Stomach (tissue), 4 donors: ENCODE results near the gene NR1D1.

Source experiments
- CTCF ChIP-seq, 7 experiments: fragments of 450-650 bp in 4 of 7; fragments of 200-600 bp in 3 of 7; sonication (generic) in 3 of 7; IDR thresholded peaks; one replicate each; pipeline ENCODE4 v1.5.1; 2016 to 2019; ENCODE audit warnings: antibody characterized with exemption in 7 of 7, control low read depth in 2 of 7, mild to moderate bottlenecking in 1 of 7
- EP300 ChIP-seq: sonication (generic); formaldehyde crosslinking; IDR thresholded peaks from one replicate; pipeline ENCODE4 v1.6.1; 2017; ENCODE audit warnings: antibody characterized with exemption
- POLR2A ChIP-seq, 4 donors: fragments of 450-650 bp; IDR thresholded peaks; one replicate each; pipeline ENCODE4 v1.6.1; 2016; ENCODE audit warnings: antibody characterized with exemption in 4 of 4, control low read depth in 2 of 4, mild to moderate bottlenecking in 1 of 4, moderate library complexity in 1 of 4
- POLR2AphosphoS5 ChIP-seq, 3 donors: sonication (generic); formaldehyde crosslinking; IDR thresholded peaks; one replicate each; pipeline ENCODE4 v1.6.1; 2016; ENCODE audit warnings: antibody characterized with exemption in 3 of 3

- no peak for TF ChIP-seq POLR2A (IDR thresholded peaks at IDR 0.05)
- TF ChIP-seq CTCF (IDR thresholded peaks at IDR 0.05) = no peak
- no peak for TF ChIP-seq EP300
- TF ChIP-seq POLR2AphosphoS5 (IDR thresholded peaks at IDR 0.05) = no peak
Observed at GRCh38 chr17:40068584-40068916, 31.8 kb downstream of the NR1D1 start.
